T-helper 1 cell treated with Interleukin-12 subunit alpha and Interleukin-12 subunit beta and Interleukin-4 antibody, amounts not matched to agents 30 ng/mL and 1 ng/mL, for 36 hours (primary cell): ENCODE results near the gene PET100. TPM values are rescaled to one million over a fixed set of nuclear protein-coding genes. Genes with fewer than 3 reads are reported as not detected.

Experiments used
- intact Hi-C: fragments of 100-400 bp; cut with micrococcal nuclease; formaldehyde crosslinking; loops from one replicate; pipeline ENCODE4 v1.15.1; 2024
- total RNA-seq: library from RNA; stranded (reverse); gene quantifications from 2 replicates; pipeline ENCODE4 v1.2.3, GENCODE V29; 2022

PET100 gene
- total RNA-seq, 1 donor from 2014 or later: 124 TPM

- intact Hi-C loops: no loop called here
Measured at GRCh38 chr19:7648265-7649014, 18.8 kb downstream of the PET100 start.

- intact Hi-C loops: no loop called here
Measured at GRCh38 chr19:7650148-7650547, 20.6 kb downstream of the PET100 start.

GRCh38 chr19:7652061-7652641, 22.6 kb downstream of the PET100 start:
- intact Hi-C loops: loop anchor here (1.0 kb wide), 5 partner anchors 15 to 147 kb away; partner anchors contain the start of genes PET100, STXBP2, TRAPPC5 and XAB2

GRCh38 chr19:7654401-7654800, 24.8 kb downstream of the PET100 start:
- intact Hi-C loops: no loop called here

- intact Hi-C loops: no loop called here
Measured at GRCh38 chr19:7655581-7655980, 26.0 kb downstream of the PET100 start.

- intact Hi-C loops: no loop called here
Measured at GRCh38 chr19:7657131-7657751, 27.6 kb downstream of the PET100 start.

- intact Hi-C loops: loop anchor here (1.0 kb wide), 2 partner anchors 21 to 171 kb away; no protein-coding TSS in a partner anchor
Measured at GRCh38 chr19:7658219-7658686, 28.7 kb downstream of the PET100 start.

- intact Hi-C loops: no loop called here
Measured at GRCh38 chr19:7661744-7662538, 32.3 kb downstream of the PET100 start.

- intact Hi-C loops: no loop called here
Measured at GRCh38 chr19:7662657-7663056, 33.1 kb downstream of the PET100 start.

GRCh38 chr19:7663706-7664105, 34.1 kb downstream of the PET100 start:
- intact Hi-C loops: no loop called here

- intact Hi-C loops: no loop called here
Measured at GRCh38 chr19:7665076-7665475, 35.5 kb downstream of the PET100 start.

GRCh38 chr19:7668842-7669241, 39.2 kb downstream of the PET100 start, which contains the start of gene RETN:
Gene RETN (plus strand): TSS chr19:7669049. CDS start chr19:7669327, 278 bp downstream.
- intact Hi-C loops: no loop called here

GRCh38 chr19:7669641-7670040, 40.0 kb downstream of the PET100 start:
- intact Hi-C loops: no loop called here

- intact Hi-C loops: no loop called here
Measured at GRCh38 chr19:7670150-7670783, 40.7 kb downstream of the PET100 start.

GRCh38 chr19:7670790-7671189, 41.2 kb downstream of the PET100 start:
- intact Hi-C loops: no loop called here

GRCh38 chr19:7672522-7672921, 42.9 kb downstream of the PET100 start:
- intact Hi-C loops: no loop called here

GRCh38 chr19:7674010-7675005, 44.7 kb downstream of the PET100 start:
- intact Hi-C loops: no loop called here

- intact Hi-C loops: no loop called here
Measured at GRCh38 chr19:7676376-7676775, 46.8 kb downstream of the PET100 start.

- intact Hi-C loops: no loop called here
Measured at GRCh38 chr19:7676854-7677253, 47.3 kb downstream of the PET100 start, which contains the start of gene MCEMP1. Gene MCEMP1 (plus strand): TSS chr19:7677090. CDS start chr19:7677121, 31 bp downstream.
